HG03521 (cell line): ENCODE results near the gene AADACL2.

Experiments
- ATAC-seq: cut with Tn5 transposase; IDR thresholded peaks from one replicate; pipeline ENCODE4 v1.9.1; 2021; ENCODE audit warnings: mild to moderate bottlenecking, moderate library complexity; ENCODE audit not compliant: unreplicated experiment

The AADACL2 gene

GRCh38 chr3:151733613-151734012 lies at the start of gene AADACL2:
Gene AADACL2 (plus strand): TSS chr3:151733927. CDS start chr3:151734036, 109 bp downstream.
- ATAC-seq: no peak

GRCh38 chr3:151684094-151684493 lies 49.6 kb upstream of the AADACL2 start:
- ATAC-seq: no peak

GRCh38 chr3:151686257-151686656 lies 47.5 kb upstream of the AADACL2 start:
- ATAC-seq: no peak

- ATAC-seq: no peak
Measured at GRCh38 chr3:151687076-151687475, 46.7 kb upstream of the AADACL2 start.

GRCh38 chr3:151688571-151688970 lies 45.2 kb upstream of the AADACL2 start:
- no peak for ATAC-seq

- no peak for ATAC-seq
Measured at GRCh38 chr3:151690645-151691044, 43.1 kb upstream of the AADACL2 start.

GRCh38 chr3:151697496-151697895 lies 36.2 kb upstream of the AADACL2 start:
- no peak for ATAC-seq

GRCh38 chr3:151707216-151707615 lies 26.5 kb upstream of the AADACL2 start:
- no peak for ATAC-seq

- ATAC-seq: no peak
Measured at GRCh38 chr3:151708868-151709267, 24.9 kb upstream of the AADACL2 start.

- ATAC-seq: no peak
Measured at GRCh38 chr3:151709847-151710246, 23.9 kb upstream of the AADACL2 start.

GRCh38 chr3:151721294-151721693 lies 12.4 kb upstream of the AADACL2 start:
- no peak for ATAC-seq

GRCh38 chr3:151722856-151723255 lies 10.9 kb upstream of the AADACL2 start:
- ATAC-seq: no peak

- ATAC-seq: no peak
Measured at GRCh38 chr3:151724576-151725562, 8.9 kb upstream of the AADACL2 start.

GRCh38 chr3:151726016-151726415 lies 7.7 kb upstream of the AADACL2 start:
- ATAC-seq: no peak

- no peak for ATAC-seq
Measured at GRCh38 chr3:151732861-151733260, 866 bp upstream of the AADACL2 start.

GRCh38 chr3:151740581-151740980 lies 6.9 kb downstream of the AADACL2 start:
- no peak for ATAC-seq

GRCh38 chr3:151743855-151744254 lies 10.1 kb downstream of the AADACL2 start:
- no peak for ATAC-seq

- no peak for ATAC-seq
Measured at GRCh38 chr3:151750181-151750580, 16.5 kb downstream of the AADACL2 start.

- ATAC-seq: no peak
Measured at GRCh38 chr3:151750678-151751077, 17.0 kb downstream of the AADACL2 start.

- ATAC-seq: no peak
Measured at GRCh38 chr3:151751161-151751560, 17.4 kb downstream of the AADACL2 start.

- ATAC-seq: no peak
Measured at GRCh38 chr3:151753846-151754245, 20.1 kb downstream of the AADACL2 start.

- ATAC-seq: no peak
Measured at GRCh38 chr3:151761581-151761980, 27.9 kb downstream of the AADACL2 start.
